ENCODE measurements around the gene GALNT8. TPM values are rescaled to one million over a fixed set of nuclear protein-coding genes. Genes with fewer than 3 reads are reported as not detected.

The GALNT8 gene
- total RNA-seq, 1 experiment from 2014 or later, result 5.4 TPM

- no peak overlapping the region for H3K27ac Mint-ChIP-seq
Observed at GRCh38 chr12:4819654-4820053, 99.5 kb downstream of the GALNT8 start.

More at GRCh38 chr12:4819654-4820053, 99.5 kb downstream of the GALNT8 start:
- Histone ChIP-seq H3K23ac (ENCODE audit: insufficient read length, low read depth, low read length) (no peak overlapping the region), H3K56ac (ENCODE audit: insufficient read length, low read depth, low read length) (no peak overlapping the region), H3T11ph (ENCODE audit: low read length) (no peak overlapping the region), H3K27me3 (ENCODE audit: insufficient read depth, low read length) (no peaks in the 10 kb centered on the region; the same call in 1 of the 2 replicates), H4K91ac (ENCODE audit: insufficient read length, low read depth, low read length) (no peak overlapping the region), H2BK20ac (ENCODE audit: low read depth, low read length, poor library complexity, severe bottlenecking) (no peak overlapping the region), H3K79me1 (ENCODE audit: insufficient read depth, low read depth, low read length, poor library complexity, severe bottlenecking) (no peaks in the 10 kb centered on the region), H3K4me2 (ENCODE audit: insufficient read depth, insufficient read length, low read length) (no peak overlapping the region), H2BK15ac (ENCODE audit: low read depth, low read length) (no peak overlapping the region), H2BK120ac (ENCODE audit: low read depth, low read length, poor library complexity, severe bottlenecking) (no peak overlapping the region), H3K4me1 (ENCODE audit: insufficient read depth, low read length) (no peaks in the 10 kb centered on the region), H3K4ac (ENCODE audit: low read depth, low read length) (no peak overlapping the region), H2BK5ac (ENCODE audit: insufficient read length, low read length) (no peak overlapping the region), H3K9me3 (ENCODE audit: control insufficient read depth, low read depth, low read length) (no peaks in the 10 kb centered on the region), H3K27ac (ENCODE audit: insufficient read length, low read depth, low read length) (no peak overlapping the region), H4K20me1 (ENCODE audit: control insufficient read depth, insufficient read depth, insufficient read length) (no peaks in the 10 kb centered on the region), H2BK12ac (ENCODE audit: insufficient read length, low read depth, low read length) (no peak overlapping the region), H4K8ac (replicated peaks; ENCODE audit: insufficient read length, low read depth, low read length) (no peak overlapping the region), H3K79me2 (ENCODE audit: insufficient read depth, low read length) (no peaks in the 10 kb centered on the region), H3K18ac (ENCODE audit: insufficient read length, low read depth, low read length) (no peak overlapping the region), H3K14ac (ENCODE audit: insufficient read depth, low read length) (no peak overlapping the region), H3K9ac (ENCODE audit: extremely low read depth, insufficient read length, low read length) (no peak overlapping the region), H2AFZ (ENCODE audit: low read length) (no peak overlapping the region), H2AK5ac (ENCODE audit: insufficient read length, low read length) (no peak overlapping the region), H3K23me2 (ENCODE audit: insufficient read length, low read depth, low read length, poor library complexity, severe bottlenecking) (no peaks in the 10 kb centered on the region), H4K5ac (ENCODE audit: insufficient read length, low read depth, low read length) (no peak overlapping the region)
- H3K36me3 Mint-ChIP-seq (ENCODE audit: insufficient read depth in 1 of 3, low read depth in 3 of 3), result no peaks in the 10 kb centered on the region
- TF ChIP-seq, protein P1, sequence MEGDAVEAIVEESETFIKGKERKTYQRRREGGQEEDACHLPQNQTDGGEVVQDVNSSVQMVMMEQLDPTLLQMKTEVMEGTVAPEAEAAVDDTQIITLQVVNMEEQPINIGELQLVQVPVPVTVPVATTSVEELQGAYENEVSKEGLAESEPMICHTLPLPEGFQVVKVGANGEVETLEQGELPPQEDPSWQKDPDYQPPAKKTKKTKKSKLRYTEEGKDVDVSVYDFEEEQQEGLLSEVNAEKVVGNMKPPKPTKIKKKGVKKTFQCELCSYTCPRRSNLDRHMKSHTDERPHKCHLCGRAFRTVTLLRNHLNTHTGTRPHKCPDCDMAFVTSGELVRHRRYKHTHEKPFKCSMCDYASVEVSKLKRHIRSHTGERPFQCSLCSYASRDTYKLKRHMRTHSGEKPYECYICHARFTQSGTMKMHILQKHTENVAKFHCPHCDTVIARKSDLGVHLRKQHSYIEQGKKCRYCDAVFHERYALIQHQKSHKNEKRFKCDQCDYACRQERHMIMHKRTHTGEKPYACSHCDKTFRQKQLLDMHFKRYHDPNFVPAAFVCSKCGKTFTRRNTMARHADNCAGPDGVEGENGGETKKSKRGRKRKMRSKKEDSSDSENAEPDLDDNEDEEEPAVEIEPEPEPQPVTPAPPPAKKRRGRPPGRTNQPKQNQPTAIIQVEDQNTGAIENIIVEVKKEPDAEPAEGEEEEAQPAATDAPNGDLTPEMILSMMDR (conservative IDR thresholded peaks at IDR 0.05), result no peak
- no peaks in the 10 kb centered on the region for H3K9me3 Mint-ChIP-seq
- no peak overlapping the region for H3K4me3 Mint-ChIP-seq
- H3K27me3 Mint-ChIP-seq (ENCODE audit: low read depth), result peaks cover 64% of the 10 kb centered on the region
- no peak for DNase-seq
- WGBS (ENCODE audit: extremely low coverage, insufficient read length, low lambda C conversion rate), result no CpG with 5 or more reads among the region's 7 CpGs
- H3K4me1 Mint-ChIP-seq, result peaks cover 4 to 10% of the 10 kb centered on the region in 2 experiments

Data from H9 (cell line).